ENCODE results near the gene FHOD3. TPM values are rescaled to one million over a fixed set of nuclear protein-coding genes. Genes with fewer than 3 reads are reported as not detected.
"Not testable (repeated sequence)": the region's sequence is repeated elsewhere in the genome, so short reads cannot be mapped to it uniquely, and the experiment has no call there.

FHOD3 gene
- total RNA-seq, 1 experiment from 2014 or later = 43.0 TPM

- no peak for DNase-seq (ENCODE audit: low read depth)
These were observed 516.3 kb downstream of the FHOD3 start for GRCh38 chr18:36813824-36814223.

DNA sequence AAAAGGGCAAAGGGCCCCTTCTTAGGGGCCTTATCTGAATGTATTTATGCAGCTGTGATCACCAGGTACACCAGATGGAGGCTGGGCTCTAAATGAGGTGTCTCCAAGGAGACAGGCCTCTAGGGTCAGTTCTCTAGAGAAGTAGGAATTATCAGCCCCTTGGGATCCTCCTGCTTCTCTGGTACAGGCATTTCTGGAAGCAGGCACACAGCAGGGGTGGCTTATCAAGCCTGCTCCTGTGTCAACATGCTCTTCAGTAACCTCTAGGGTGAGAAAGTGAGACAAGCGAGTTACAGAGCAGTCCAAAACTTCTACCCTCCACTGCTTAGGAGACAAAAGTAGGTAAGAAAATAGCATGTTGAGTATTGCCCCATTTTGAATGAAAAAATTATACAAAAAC lies 517.5 kb downstream of the FHOD3 start:
- DNase-seq (ENCODE audit: low read depth) = no peak

DNA sequence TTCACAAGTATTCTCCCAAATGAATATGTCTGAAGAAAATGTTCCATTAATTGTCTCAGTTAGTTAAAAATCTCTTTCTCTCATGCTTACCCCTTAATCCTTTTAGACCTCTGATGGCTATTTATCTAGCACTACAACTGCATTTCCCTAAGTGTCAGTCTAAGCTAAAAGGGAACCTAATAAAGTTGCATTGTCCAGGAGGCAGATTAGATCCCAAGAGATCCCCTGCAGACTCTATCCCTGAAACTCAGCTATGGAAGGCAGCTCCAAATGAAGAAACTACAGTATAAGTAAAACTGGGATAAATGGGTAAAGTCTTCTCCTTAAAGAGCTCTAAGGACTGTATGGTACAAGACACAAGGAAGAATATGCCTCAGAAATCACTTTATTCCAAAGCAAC lies 518.6 kb downstream of the FHOD3 start:
- not testable (repeated sequence) for DNase-seq (ENCODE audit: low read depth)

DNA sequence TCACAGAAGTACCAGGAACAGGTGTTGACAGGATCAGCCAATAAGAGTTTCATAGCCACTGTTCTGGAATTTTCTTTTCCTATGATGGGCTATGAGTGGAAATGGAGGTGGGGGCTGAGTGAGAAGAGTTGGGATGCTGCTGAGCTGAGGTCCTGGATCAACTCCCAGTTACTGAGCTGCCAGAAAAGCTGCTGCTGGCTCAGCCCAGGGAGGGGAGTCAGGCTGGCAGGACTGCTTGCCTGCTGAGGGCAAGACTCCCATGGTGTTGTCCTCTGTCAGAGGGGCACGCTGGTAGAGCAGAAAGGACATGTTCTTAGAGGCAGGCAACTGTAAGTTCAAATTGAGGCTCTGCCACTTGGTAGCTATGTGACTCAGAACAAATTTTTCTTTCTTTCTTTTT lies 519.5 kb downstream of the FHOD3 start:
- DNase-seq (ENCODE audit: low read depth) = no peak

DNA sequence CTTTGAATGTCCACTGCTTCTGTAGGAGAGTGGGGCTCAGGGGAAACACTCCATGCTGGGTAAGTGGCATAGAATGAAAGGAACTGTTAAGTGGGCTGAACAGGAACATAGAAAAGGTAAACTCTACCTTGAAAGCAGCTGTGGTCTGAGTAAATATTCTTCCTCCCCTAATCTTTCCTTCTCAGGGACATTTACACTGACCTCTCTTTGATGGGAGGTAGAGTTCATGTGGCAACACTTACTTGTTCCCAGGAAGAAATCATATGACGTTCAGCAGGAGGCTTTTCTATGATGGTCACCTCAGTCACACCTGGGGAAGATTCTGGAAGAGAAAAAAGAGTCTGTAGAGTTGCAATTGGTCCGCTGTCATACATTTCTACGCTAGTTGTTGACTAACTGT lies 521.1 kb downstream of the FHOD3 start:
- DNase-seq (ENCODE audit: low read depth) = no peak

DNA sequence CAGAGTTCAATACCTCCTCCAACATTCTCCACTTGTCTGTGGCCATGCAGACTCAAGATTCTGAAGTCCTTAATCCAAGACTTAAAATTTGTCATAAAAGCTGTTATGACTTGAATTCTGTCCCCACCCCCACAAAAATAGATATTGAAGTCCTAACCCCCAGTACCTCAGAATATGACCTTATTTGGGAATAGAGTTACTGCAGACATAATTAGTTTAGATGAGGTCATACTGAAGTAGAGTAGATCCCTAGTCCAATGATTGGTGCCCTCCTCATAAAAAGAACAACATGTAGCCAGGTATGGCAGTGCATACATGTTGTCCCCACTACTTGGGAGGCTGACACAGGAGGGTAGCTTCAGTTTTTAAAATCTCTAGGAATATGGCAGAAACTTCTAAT lies 522.1 kb downstream of the FHOD3 start:
- no peak for DNase-seq (ENCODE audit: low read depth)

DNA sequence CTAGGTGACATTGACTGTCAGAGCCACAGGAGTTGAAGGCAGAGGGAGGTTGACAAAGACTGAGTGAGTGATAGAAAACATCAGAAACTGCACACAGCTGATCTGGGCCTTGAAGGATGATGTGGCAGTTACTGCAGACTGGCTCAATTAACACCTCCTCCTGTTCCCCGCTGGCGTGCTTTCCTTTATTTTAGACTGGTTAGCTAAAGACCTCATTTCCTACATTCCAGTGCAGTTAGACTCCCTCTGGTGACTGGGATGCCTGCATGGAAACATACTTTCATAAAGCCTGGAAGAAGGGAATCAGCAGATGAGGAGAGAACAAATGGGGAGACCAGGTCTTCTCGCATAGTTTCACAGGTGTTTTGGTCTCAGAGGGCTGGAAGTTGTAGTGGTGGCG lies 524.2 kb downstream of the FHOD3 start:
- DNase-seq (ENCODE audit: low read depth) = no peak

GRCh38 chr18:36825526-36825925 lies 528.0 kb downstream of the FHOD3 start:
- DNase-seq (ENCODE audit: low read depth) = no peak

GRCh38 chr18:36826556-36826955 lies 529.0 kb downstream of the FHOD3 start:
- DNase-seq (ENCODE audit: low read depth) = no peak

- DNase-seq (ENCODE audit: low read depth) = peak; percentile 40
These were observed 530.7 kb downstream of the FHOD3 start for GRCh38 chr18:36828157-36828629.

DNA sequence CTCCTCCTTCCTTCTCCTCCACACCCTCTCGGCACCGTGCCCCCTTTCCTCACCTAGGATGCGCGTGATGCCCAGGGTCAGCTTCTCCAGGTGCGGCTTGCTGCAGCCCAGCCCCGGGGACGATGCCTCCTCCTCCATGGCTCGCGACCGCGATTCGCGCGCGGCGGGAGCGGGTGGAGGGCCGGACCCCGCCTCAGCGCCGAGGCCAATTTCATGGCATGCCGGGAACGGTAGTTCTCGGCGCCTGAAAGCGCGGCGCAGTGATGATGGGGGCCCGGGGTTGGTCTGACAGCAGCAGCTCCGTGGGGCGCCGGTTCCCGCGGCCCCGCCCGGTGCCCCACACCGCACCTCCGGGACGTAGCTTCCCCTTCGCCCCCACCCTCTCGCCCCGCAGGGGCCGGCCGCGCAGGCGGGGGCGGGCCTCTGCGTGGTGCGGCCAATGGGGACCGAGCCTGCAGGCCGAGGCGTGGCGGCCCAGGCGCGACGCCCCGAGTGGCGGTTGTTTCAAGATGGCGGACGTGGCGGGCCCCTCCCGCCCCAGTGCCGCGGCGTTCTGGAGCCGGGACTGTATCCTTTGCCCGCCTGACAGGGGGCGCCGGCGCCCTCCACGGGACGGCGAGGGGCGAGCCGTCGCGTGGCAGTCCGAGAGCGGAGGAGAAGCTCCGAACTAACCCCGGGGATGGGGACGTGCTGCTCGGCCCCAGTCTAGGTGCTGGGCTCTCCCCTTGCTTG lies 531.3 kb downstream of the FHOD3 start, which contains the start of the genes KIAA1328 and TPGS2:
Gene KIAA1328, plus strand, starts transcription at position 498 of the 732 bp plus-strand sequence. Its CDS starts 12 bp downstream, at position 510.
Gene TPGS2, minus strand, starts transcription at position 373 of the 732 bp plus-strand sequence. Its CDS starts 235 bp downstream, at position 138.
- DNase-seq (ENCODE audit: low read depth) = peak; percentile 93

Other genes starting within 250 kb of the FHOD3 start
- 72.0 and 80.0 TPM in 2 replicates for gene RPRD1A, start 230.2 kb upstream of the FHOD3 start, total RNA-seq (2014; rRNA removed; shearing (Covaris generic))
- gene SLC39A6, start 168.4 kb upstream of the FHOD3 start, total RNA-seq (2014; rRNA removed; shearing (Covaris generic)) = 61.7 and 72.5 TPM in 2 replicates
- gene ELP2, start 167.8 kb upstream of the FHOD3 start, total RNA-seq (2014; rRNA removed; shearing (Covaris generic)) = 149 and 177 TPM in 2 replicates
- gene MOCOS, start 110.2 kb upstream of the FHOD3 start, total RNA-seq (2014; rRNA removed; shearing (Covaris generic)) = 9.2 and 12.2 TPM in 2 replicates

Data from HT1080 (cell line).